Gastrocnemius medialis (tissue), 4 donors: ENCODE data around the gene ACTL7A. TPM values are rescaled to one million over a fixed set of nuclear protein-coding genes. Genes with fewer than 3 reads are reported as not detected.

Source experiments
- ATAC-seq, 2 donors: fragments of 150-250 bp; one replicate each; pipeline ENCODE4 v1.9.1; 2016
- DNase-seq, 2 donors: peaks; one replicate each; pipeline ENCODE4 v3.0.0-alpha.2; 2019
- H3K27ac ChIP-seq, 4 donors: fragments of 200-600 bp; sonication (generic); 1 replicate in 1 of 4; 2 replicates in 3 of 4; pipeline ENCODE4 v1.5.1; 2016 to 2018; ENCODE audit warnings: mild to moderate bottlenecking in 2 of 4, moderate library complexity in 1 of 4
- H3K27me3 ChIP-seq, 3 donors: fragments of 200-600 bp; sonication (generic) in 2 of 3; 1 replicate in 1 of 3; 2 replicates in 2 of 3; pipeline versions ENCODE4 v1.5.1 to v1.6.0; 2016 to 2019; ENCODE audit warnings: mild to moderate bottlenecking in 1 of 3, moderate library complexity in 1 of 3
- H3K36me3 ChIP-seq, 2 donors: fragments of 200-600 bp; sonication (generic) in 1 of 2; one replicate each; pipeline ENCODE4 v1.5.1; 2017 to 2018
- H3K4me1 ChIP-seq, 2 donors: fragments of 200-600 bp; sonication (generic) in 1 of 2; one replicate each; pipeline ENCODE4 v1.5.1; 2016 to 2017; ENCODE audit warnings: mild to moderate bottlenecking in 2 of 2
- H3K4me3 ChIP-seq, 4 donors: fragments of 200-600 bp; sonication (generic) in 3 of 4; 1 replicate in 1 of 4; 2 replicates in 3 of 4; pipeline ENCODE4 v1.5.1; 2016 to 2019; ENCODE audit warnings: mild to moderate bottlenecking in 2 of 4
- H3K9me3 ChIP-seq, 3 donors: fragments of 200-600 bp; sonication (generic) in 2 of 3; 1 replicate in 1 of 3; 2 replicates in 2 of 3; pipeline ENCODE4 v1.5.1; 2016 to 2019
- CTCF ChIP-seq, 5 experiments: fragments of 450-650 bp in 3 of 5; fragments of 200-600 bp in 2 of 5; sonication (generic) in 2 of 5; IDR thresholded peaks in 4 of 5; conservative IDR thresholded peaks in 1 of 5; 1 replicate in 4 of 5; 2 replicates in 1 of 5; pipeline ENCODE4 v1.5.1; 2016 to 2019; ENCODE audit warnings: antibody characterized with exemption in 5 of 5, mild to moderate bottlenecking in 3 of 5, moderate library complexity in 3 of 5
- POLR2A ChIP-seq, 2 donors: fragments of 450-650 bp; IDR thresholded peaks; one replicate each; pipeline ENCODE4 v1.6.1; 2017; ENCODE audit warnings: antibody characterized with exemption in 2 of 2, mild to moderate bottlenecking in 2 of 2, moderate library complexity in 2 of 2
- in situ Hi-C, 4 donors: fragments of 200-750 bp; cut with MboI; loops; one replicate each; pipeline versions ENCODE4 v1.15.0 to v1.8.0; 2017; ENCODE audit warnings: low sequenced_read_pairs in 4 of 4
- intact Hi-C: fragments of 100-400 bp; cut with DNase I; formaldehyde crosslinking; loops from one replicate; pipeline ENCODE4 v1.15.1; 2023; ENCODE audit warnings: low total_unique reads
- total RNA-seq, 4 donors: library from RNA; depleted of rRNA; stranded (reverse); fragments of >200 nt; gene quantifications; one replicate each; pipeline versions ENCODE4 v1.1.0 to v1.2.3, GENCODE V29; 2016

The ACTL7A gene
- total RNA-seq, 4 donors from 2014 or later = not detected

GRCh38 chr9:108859459-108860114 lies 2.5 kb upstream of the ACTL7A start:
- no peak for TF ChIP-seq POLR2A (IDR thresholded peaks at IDR 0.05)
- TF ChIP-seq CTCF (IDR thresholded peaks at IDR 0.05 in 4 of 5, conservative IDR thresholded peaks at IDR 0.05 in 1 of 5) = no peak
- no peaks in the 10 kb centered on the region for H3K4me1 ChIP-seq
- H3K4me3 ChIP-seq = no peak overlapping the region
- H3K27ac ChIP-seq = no peak overlapping the region
- no peaks in the 10 kb centered on the region for H3K9me3 ChIP-seq
- no peaks in the 10 kb centered on the region for H3K27me3 ChIP-seq
- in situ Hi-C loops = loop anchor here in 1 of 4 donors (25.0 kb wide), 1 partner anchor 103 kb away; no protein-coding TSS in a partner anchor
- H3K36me3 ChIP-seq = no peaks in the 10 kb centered on the region
- no peak for ATAC-seq
- intact Hi-C loops = no loop called here
- DNase-seq = no peak

- Histone ChIP-seq H3K4me3 (no peak overlapping the region), H3K36me3 (no peaks in the 10 kb centered on the region), H3K9me3 (no peaks in the 10 kb centered on the region), H3K27ac (no peak overlapping the region), H3K4me1 (no peaks in the 10 kb centered on the region), H3K27me3 (no peaks in the 10 kb centered on the region)
- DNase-seq (no peak), ATAC-seq (no peak)
- TF ChIP-seq CTCF (IDR thresholded peaks at IDR 0.05 in 4 of 5, conservative IDR thresholded peaks at IDR 0.05 in 1 of 5) (no peak), POLR2A (IDR thresholded peaks at IDR 0.05) (no peak)
- intact Hi-C loops (no loop called here), in situ Hi-C loops (loop anchor here in 1 of 4 donors (25.0 kb wide), 1 partner anchor 102 kb away; no protein-coding TSS in a partner anchor)
These were observed 1.7 kb upstream of the ACTL7A start for GRCh38 chr9:108860354-108860753.

DNA sequence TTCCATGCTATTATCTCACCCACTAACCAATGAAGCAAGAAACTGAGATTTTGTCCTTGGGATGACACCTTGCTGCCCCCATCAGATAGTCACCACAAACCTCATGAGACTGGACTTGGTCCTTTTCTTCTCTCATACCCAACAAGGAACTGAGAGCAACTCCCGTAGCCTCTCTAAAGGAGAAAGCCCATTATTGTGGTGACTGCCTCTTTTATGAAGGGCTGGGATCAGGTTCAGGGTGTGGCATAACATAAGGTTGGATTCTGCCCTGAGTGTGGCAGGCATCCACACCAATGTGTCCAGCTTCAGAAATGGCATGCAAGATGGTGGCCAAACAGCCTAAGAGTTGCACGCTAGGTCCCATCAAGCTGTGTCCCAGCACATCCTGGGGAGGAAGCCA lies 1.3 kb upstream of the ACTL7A start:
- intact Hi-C loops (no loop called here), in situ Hi-C loops (loop anchor here in 1 of 4 donors (25.0 kb wide), 1 partner anchor 102 kb away; no protein-coding TSS in a partner anchor)
- TF ChIP-seq CTCF (IDR thresholded peaks at IDR 0.05 in 4 of 5, conservative IDR thresholded peaks at IDR 0.05 in 1 of 5) (no peak), POLR2A (IDR thresholded peaks at IDR 0.05) (no peak)

GRCh38 chr9:108861464-108861863 lies 602 bp upstream of the ACTL7A start:
- in situ Hi-C loops = loop anchor here in 1 of 4 donors (25.0 kb wide), 1 partner anchor 101 kb away; no protein-coding TSS in a partner anchor
- ATAC-seq (no peak), DNase-seq (no peak)
- Histone ChIP-seq H3K9me3 (no peaks in the 10 kb centered on the region), H3K27ac (no peak overlapping the region), H3K4me3 (no peak overlapping the region), H3K27me3 (no peaks in the 10 kb centered on the region), H3K4me1 (no peaks in the 10 kb centered on the region), H3K36me3 (no peaks in the 10 kb centered on the region)
- TF ChIP-seq POLR2A (IDR thresholded peaks at IDR 0.05) (no peak), CTCF (IDR thresholded peaks at IDR 0.05 in 4 of 5, conservative IDR thresholded peaks at IDR 0.05 in 1 of 5) (no peak)
- intact Hi-C loops = no loop called here

More for the DNA sequence above, 1.3 kb upstream of the ACTL7A start:
- ATAC-seq (no peak), DNase-seq (no peak)
- Histone ChIP-seq H3K27me3 (no peaks in the 10 kb centered on the region), H3K36me3 (no peaks in the 10 kb centered on the region), H3K4me1 (no peaks in the 10 kb centered on the region), H3K4me3 (no peak overlapping the region), H3K27ac (no peak overlapping the region), H3K9me3 (no peaks in the 10 kb centered on the region)
